Epithelial cell of esophagus (primary cell): ENCODE data around the gene COL1A1.

Source experiments
- DNase-seq: peaks from one replicate; pipeline ENCODE4 v3.0.0; 2010; ENCODE audit warnings: low read depth
- H3K4me3 ChIP-seq: 2 replicates; pipeline ENCODE4 v1.5.1; 2011; ENCODE audit warnings: mild to moderate bottlenecking, low read length, control low read depth
- TF ChIP-seq, protein P1 (sequence below): IDR thresholded peaks from 2 replicates; pipeline ENCODE4 v1.5.1; 2011; ENCODE audit warnings: low read depth, mild to moderate bottlenecking, low read length, control low read depth, inconsistent platforms; ENCODE audit not compliant: insufficient read depth; ENCODE audit errors: missing control alignments

Gene COL1A1

DNA sequence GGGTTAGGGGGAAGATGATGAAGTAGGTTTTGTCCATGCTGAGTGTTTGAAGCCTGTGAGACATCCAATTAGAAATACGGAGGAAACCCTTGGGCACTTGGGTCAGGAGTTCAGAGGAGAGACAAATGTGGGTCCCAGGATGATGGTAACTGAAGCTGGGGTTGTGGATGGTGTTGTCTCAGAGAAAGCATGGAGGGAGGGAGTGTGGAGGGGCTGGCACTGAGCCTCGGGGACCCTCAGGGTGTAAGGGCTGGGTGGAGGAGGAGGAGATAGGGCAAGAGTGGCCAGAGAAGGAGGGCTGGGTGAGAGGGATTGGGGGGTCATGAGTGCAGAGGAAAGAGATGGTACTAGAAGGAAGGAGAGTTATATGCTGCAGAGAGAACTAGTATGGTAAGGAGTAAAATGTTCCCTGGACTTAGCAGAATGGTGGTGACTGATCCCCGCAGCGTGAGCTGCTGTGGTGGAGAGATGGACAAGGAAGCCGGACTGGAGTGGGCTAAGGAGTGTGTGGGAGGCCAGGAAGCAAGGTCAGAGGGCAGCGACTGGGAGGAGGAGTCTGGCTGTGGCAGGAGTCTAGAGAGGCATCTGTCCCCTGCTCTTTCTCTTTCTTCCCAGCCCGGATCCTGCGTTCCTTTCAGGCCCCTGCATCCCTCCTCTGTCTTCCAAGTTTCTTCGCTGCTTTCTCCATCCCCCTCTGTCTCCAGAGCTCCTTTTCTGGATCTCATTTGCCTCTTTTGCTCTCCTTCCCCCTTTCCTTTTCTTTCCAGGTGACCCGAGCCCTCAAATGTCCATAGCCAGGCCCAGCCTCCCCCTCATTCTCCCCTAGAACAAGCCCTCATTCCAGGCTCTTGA, 3.9 kb upstream of the COL1A1 start:
- TF ChIP-seq, protein P1, sequence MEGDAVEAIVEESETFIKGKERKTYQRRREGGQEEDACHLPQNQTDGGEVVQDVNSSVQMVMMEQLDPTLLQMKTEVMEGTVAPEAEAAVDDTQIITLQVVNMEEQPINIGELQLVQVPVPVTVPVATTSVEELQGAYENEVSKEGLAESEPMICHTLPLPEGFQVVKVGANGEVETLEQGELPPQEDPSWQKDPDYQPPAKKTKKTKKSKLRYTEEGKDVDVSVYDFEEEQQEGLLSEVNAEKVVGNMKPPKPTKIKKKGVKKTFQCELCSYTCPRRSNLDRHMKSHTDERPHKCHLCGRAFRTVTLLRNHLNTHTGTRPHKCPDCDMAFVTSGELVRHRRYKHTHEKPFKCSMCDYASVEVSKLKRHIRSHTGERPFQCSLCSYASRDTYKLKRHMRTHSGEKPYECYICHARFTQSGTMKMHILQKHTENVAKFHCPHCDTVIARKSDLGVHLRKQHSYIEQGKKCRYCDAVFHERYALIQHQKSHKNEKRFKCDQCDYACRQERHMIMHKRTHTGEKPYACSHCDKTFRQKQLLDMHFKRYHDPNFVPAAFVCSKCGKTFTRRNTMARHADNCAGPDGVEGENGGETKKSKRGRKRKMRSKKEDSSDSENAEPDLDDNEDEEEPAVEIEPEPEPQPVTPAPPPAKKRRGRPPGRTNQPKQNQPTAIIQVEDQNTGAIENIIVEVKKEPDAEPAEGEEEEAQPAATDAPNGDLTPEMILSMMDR: no peak
- H3K4me3 ChIP-seq: no peak overlapping the region
- no peak for DNase-seq

DNA sequence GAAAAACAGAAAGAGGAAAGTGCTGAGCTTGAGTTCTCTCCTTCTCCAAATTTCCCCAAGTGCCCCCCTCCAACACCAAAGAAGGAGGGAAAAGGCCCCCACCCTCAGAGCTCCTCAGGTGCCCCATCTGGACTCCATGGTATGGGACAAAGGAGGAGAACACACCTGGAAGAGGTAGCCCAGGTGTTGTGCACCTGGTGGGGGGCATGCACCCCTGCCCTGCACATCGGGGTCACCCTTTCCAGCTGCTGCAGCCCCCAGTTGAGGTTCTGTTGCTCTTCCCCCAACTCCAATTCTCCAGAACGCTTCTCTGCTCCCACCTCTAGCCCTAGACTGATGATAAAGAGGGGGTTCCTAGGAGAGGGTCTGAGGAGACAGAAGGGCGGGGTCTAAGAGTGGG, 3.0 kb upstream of the COL1A1 start:
- H3K4me3 ChIP-seq: no peak overlapping the region
- TF ChIP-seq, protein P1: no peak
- DNase-seq: no peak

DNA sequence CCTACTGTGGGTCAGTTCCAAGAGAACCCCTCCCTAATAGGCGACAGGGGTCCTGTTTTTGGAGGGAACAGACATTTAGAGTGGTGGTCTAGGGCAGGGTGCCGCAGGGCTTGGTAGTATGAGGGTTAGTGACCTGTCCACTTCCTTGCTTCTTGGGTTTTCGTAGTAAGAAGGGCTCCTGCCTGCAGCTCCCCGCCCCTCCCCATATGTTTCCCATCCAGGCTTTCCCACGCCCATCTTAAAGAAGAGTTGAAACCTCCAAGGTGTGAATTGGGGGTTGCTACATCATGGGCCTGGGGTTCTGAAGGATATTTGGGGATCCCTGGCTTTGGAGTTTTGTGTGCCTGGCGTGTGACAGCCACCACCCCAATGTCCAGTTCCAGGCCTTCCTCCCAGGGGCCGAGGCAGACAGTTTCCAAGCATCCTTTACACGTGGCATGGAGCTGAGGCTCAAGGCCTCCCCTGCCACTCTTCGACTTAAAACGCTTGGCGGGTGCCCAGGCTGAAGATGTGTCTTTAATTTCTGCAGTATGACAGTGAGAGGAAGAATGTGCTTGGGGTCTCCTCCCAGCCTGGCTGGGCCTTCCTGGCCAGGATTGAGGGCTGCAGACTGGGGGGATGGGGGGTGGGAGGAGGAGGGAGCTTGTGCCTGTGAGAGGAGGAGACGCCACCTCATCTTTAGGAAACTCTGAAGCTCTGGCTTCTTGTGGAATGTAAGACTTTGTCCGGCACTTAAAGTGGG, 2.3 kb upstream of the COL1A1 start:
- H3K4me3 ChIP-seq: no peak overlapping the region

DNA sequence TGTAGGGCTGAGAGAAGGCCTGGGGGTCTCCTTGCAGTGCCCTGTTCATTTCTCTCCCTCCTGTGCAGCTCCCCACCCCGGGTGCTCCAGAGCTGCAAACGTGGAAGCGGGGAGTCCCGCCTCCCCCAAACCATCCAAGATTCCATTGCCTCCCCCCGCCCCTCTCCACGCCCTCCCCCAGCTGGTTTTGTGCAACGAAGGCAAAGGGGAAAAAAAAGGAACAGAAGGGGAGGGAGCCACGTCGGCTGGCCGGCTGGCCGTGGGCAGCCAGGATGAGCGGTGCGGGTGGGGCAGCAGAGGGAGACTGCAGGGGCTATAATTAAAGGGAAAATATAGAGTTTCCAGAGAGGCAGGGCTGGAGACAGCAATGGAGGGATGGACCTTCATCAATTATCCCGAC, 1.7 kb upstream of the COL1A1 start:
- no peak for DNase-seq
- TF ChIP-seq, protein P1: no peak
- H3K4me3 ChIP-seq: no peak overlapping the region

More for the DNA sequence above, 2.3 kb upstream of the COL1A1 start:
- TF ChIP-seq, protein P1: no peak
- no peak for DNase-seq

DNA sequence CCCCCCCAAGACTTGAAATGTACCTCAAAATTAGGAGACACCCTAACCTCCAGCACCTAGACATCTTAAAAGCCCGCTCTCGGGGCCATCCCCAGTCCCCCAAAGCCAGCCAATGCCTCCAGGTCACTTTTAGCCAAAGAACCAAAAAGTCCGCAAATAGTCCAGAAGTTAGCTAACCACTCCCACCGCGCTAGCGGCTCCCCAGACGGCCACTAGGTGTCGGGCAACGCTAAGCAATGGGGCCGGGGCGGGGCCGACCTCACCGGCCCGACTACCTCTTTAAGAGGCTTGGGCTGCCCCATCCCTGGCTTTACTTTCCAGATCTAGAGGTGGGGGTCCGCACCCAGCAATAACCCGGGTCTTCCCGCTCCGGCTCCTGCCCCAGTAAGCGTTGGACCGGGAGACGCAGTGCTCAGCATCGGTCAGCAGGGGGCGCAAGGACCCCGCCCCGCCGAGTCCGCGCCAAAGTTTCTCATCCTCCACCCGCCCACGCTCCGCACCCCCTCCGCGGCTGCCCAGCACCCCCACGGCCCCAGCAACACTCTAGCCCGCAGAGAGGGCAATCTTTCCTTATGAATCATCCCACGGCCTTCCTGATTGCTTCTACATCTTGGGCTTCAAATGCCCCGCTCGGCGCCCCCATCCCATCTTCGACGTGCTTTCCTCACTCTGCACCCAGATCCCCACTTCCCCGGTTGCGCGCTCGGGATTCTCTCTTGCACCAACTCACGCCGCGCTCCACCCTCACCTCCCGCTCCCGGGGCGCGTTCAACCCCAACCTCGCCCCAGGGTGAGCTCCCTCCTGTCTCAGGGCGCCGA, 765 bp downstream of the COL1A1 start:
- peak overlapping the region; percentile 51 for H3K4me3 ChIP-seq
- DNase-seq: peak; percentile 87
- TF ChIP-seq, protein P1: peak; percentile 82

DNA sequence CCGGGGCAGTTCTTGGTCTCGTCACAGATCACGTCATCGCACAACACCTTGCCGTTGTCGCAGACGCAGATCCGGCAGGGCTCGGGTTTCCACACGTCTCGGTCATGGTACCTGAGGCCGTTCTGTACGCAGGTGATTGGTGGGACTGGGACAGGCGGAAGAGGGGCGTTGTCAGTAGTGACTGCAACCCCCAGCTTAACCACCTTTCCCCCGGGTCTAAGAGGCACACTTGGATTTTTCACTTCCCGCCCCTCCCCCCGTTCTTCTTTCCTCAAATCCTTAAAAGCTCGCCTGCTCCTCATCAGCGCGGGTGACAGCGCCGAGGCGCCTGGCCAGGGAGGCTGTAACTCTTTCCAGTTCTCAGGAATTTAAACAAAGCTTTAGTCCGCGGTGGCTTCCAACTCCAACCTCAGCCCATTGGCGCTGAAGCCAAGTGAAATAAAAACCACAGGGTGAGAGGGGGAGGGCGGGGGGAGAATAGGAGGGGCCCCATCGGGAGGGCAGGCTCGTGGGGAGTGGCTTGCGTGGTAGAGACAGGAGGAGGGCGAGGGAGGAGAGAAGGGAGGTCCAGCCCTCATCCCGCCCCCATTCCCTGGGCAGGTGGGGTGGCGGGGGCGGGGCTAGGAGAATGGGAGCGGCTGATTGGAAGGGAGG, 1.5 kb downstream of the COL1A1 start:
- H3K4me3 ChIP-seq: peak overlapping the region; percentile 51
- peak; percentile 95 for DNase-seq
- TF ChIP-seq, protein P1: no peak
